WTC11 (cell line): ENCODE results near the gene PPFIBP1. TPM values are rescaled to one million over a fixed set of nuclear protein-coding genes. Genes with fewer than 3 reads are reported as not detected.

ENCODE experiments used
- ATAC-seq: fragments of 200-7000 bp; cut with Tn5 transposase; 2 replicates; pipeline ENCODE4 v1.10.0; 2021; ENCODE audit warnings: mild to moderate bottlenecking, moderate library complexity
- CTCF ChIA-PET: fragments of 300-600 bp; sonication (Branson Sonifier 250); formaldehyde crosslinking; loops from one replicate; lab custom pipeline; 2021; ENCODE audit warnings: antibody characterized with exemption; lab: Charles Lee
- POLR2A ChIA-PET: fragments of 350-600 bp; sonication (Branson Sonifier 250); formaldehyde crosslinking; loops from one replicate; lab custom pipeline; 2021; ENCODE audit warnings: antibody characterized with exemption; lab: Charles Lee
- DNase-seq: peaks from one replicate; pipeline ENCODE4 v3.0.0; 2021; ENCODE audit warnings: low spot score
- H3K27ac Mint-ChIP-seq: 2 replicates; pipeline ENCODE4 v1.8.0; 2021; ENCODE audit warnings: mixed read lengths
- H3K27me3 Mint-ChIP-seq: 2 replicates; pipeline ENCODE4 v1.8.0; 2021; ENCODE audit warnings: low read depth, mild to moderate bottlenecking, moderate library complexity, mixed read lengths
- H3K36me3 Mint-ChIP-seq: 2 replicates; pipeline ENCODE4 v1.8.0; 2021; ENCODE audit warnings: mixed read lengths
- H3K4me1 Mint-ChIP-seq: 2 replicates; pipeline ENCODE4 v1.8.0; 2022; ENCODE audit warnings: mixed read lengths
- H3K4me3 Mint-ChIP-seq: 2 replicates; pipeline ENCODE4 v1.8.0; 2021; ENCODE audit warnings: mild to moderate bottlenecking, moderate library complexity, mixed read lengths
- H3K9me3 Mint-ChIP-seq: 2 replicates; pipeline ENCODE4 v1.8.0; 2021; ENCODE audit warnings: mixed read lengths
- AR ChIP-seq: fragments of 250-450 bp; sonication (Bioruptor Pico); IDR thresholded peaks from 2 replicates; pipeline ENCODE4 v1.9.0; 2021; ENCODE audit warnings: mild to moderate bottlenecking
- ATF1 ChIP-seq: sonication (generic); formaldehyde crosslinking; IDR thresholded peaks from 2 replicates; pipeline ENCODE4 v1.8.1; 2023; ENCODE audit warnings: mild to moderate bottlenecking, moderate library complexity, missing genetic modification reagents
- ATF2 ChIP-seq: sonication (generic); formaldehyde crosslinking; IDR thresholded peaks from 2 replicates; pipeline ENCODE4 v1.8.1; 2022; ENCODE audit warnings: low read depth, missing genetic modification reagents, borderline replicate concordance
- E2F5 ChIP-seq: sonication (generic); formaldehyde crosslinking; IDR thresholded peaks from 2 replicates; pipeline ENCODE4 v1.8.1; 2022; ENCODE audit warnings: mild to moderate bottlenecking, moderate library complexity, missing genetic modification reagents
- ERG ChIP-seq: fragments of 250-450 bp; sonication (Bioruptor Pico); IDR thresholded peaks from 2 replicates; pipeline ENCODE4 v1.8.0; 2021; ENCODE audit warnings: mild to moderate bottlenecking
- FOXJ3 ChIP-seq: sonication (generic); formaldehyde crosslinking; IDR thresholded peaks from 2 replicates; pipeline ENCODE4 v1.9.0; 2021; ENCODE audit warnings: missing genetic modification reagents, mild to moderate bottlenecking, borderline replicate concordance
- GABPB1 ChIP-seq: sonication (generic); formaldehyde crosslinking; IDR thresholded peaks from 2 replicates; pipeline ENCODE4 v1.8.1; 2023; ENCODE audit warnings: mild to moderate bottlenecking, missing genetic modification reagents
- HMGXB4 ChIP-seq: sonication (generic); formaldehyde crosslinking; IDR thresholded peaks from 2 replicates; pipeline ENCODE4 v1.8.1; 2023; ENCODE audit warnings: mild to moderate bottlenecking, moderate library complexity, missing genetic modification reagents
- IRF2 ChIP-seq: sonication (generic); formaldehyde crosslinking; IDR thresholded peaks from 2 replicates; pipeline ENCODE4 v1.8.0; 2022; ENCODE audit warnings: low read depth, missing genetic modification reagents, borderline replicate concordance
- NFATC4 ChIP-seq: fragments of 250-450 bp; sonication (Bioruptor Pico); IDR thresholded peaks from 2 replicates; pipeline ENCODE4 v1.9.0; 2021; ENCODE audit warnings: mild to moderate bottlenecking
- NFE2L1 ChIP-seq: sonication (generic); formaldehyde crosslinking; IDR thresholded peaks from 2 replicates; pipeline ENCODE4 v1.8.1; 2023; ENCODE audit warnings: missing genetic modification reagents
- NR2C2 ChIP-seq: sonication (generic); formaldehyde crosslinking; IDR thresholded peaks from 2 replicates; pipeline ENCODE4 v1.8.0; 2022; ENCODE audit warnings: mild to moderate bottlenecking, missing genetic modification reagents
- SMAD4 ChIP-seq: sonication (generic); formaldehyde crosslinking; IDR thresholded peaks from 2 replicates; pipeline ENCODE4 v1.8.0; 2022; ENCODE audit warnings: mild to moderate bottlenecking, missing genetic modification reagents
- TCF7 ChIP-seq: sonication (generic); formaldehyde crosslinking; IDR thresholded peaks from 2 replicates; pipeline ENCODE4 v1.8.0; 2022; ENCODE audit warnings: mild to moderate bottlenecking, low read depth, missing genetic modification reagents, moderate library complexity
- ZNF121 ChIP-seq: sonication (generic); formaldehyde crosslinking; IDR thresholded peaks from 2 replicates; pipeline ENCODE4 v1.8.0; 2023; ENCODE audit warnings: missing genetic modification reagents
- ZNF219 ChIP-seq: sonication (generic); formaldehyde crosslinking; IDR thresholded peaks from 2 replicates; pipeline ENCODE4 v1.8.0; 2023; ENCODE audit warnings: missing genetic modification reagents, mild to moderate bottlenecking, borderline replicate concordance
- ZNF416 ChIP-seq: fragments of 250-450 bp; sonication (Bioruptor Pico); IDR thresholded peaks from 2 replicates; pipeline ENCODE4 v1.9.0; 2021; ENCODE audit warnings: mild to moderate bottlenecking, inconsistent platforms
- total RNA-seq: library from RNA; stranded (reverse); gene quantifications from 3 replicates; pipeline ENCODE4 v1.2.3, GENCODE V29; 2021
- TF ChIP-seq, protein P1 (sequence below): sonication (generic); formaldehyde crosslinking; IDR thresholded peaks from 2 replicates; pipeline ENCODE4 v1.8.1; 2022; ENCODE audit warnings: low read depth, mild to moderate bottlenecking, moderate library complexity, missing genetic modification reagents, borderline replicate concordance
- TF ChIP-seq, protein P2 (sequence below): sonication (generic); formaldehyde crosslinking; IDR thresholded peaks from 2 replicates; pipeline ENCODE4 v1.8.1; 2023; ENCODE audit warnings: mild to moderate bottlenecking, missing genetic modification reagents, moderate library complexity
- TF ChIP-seq, protein P3 (sequence below): sonication (generic); formaldehyde crosslinking; IDR thresholded peaks from 2 replicates; pipeline ENCODE4 v1.8.0; 2022; ENCODE audit warnings: mild to moderate bottlenecking, missing genetic modification reagents
- TF ChIP-seq, protein P4 (sequence below): fragments of 250-450 bp; sonication (Bioruptor Pico); conservative IDR thresholded peaks from 2 replicates; pipeline ENCODE4 v1.9.0; 2021; ENCODE audit warnings: mild to moderate bottlenecking

Gene PPFIBP1
- total RNA-seq, 1 experiment from 2014 or later = 27.7 TPM

GRCh38 chr12:27491226-27491625 lies 32.8 kb upstream of the PPFIBP1 start (continued):
- TF ChIP-seq AR (CRISPR knock-in tag) = no peak
- no peak for TF ChIP-seq SMAD4 (CRISPR knock-in tag)
- no peak for TF ChIP-seq NFE2L1 (CRISPR knock-in tag)
- TF ChIP-seq E2F5 = no peak
- no peak for TF ChIP-seq ATF2
- no peak for TF ChIP-seq NR2C2
- TF ChIP-seq, protein P1, sequence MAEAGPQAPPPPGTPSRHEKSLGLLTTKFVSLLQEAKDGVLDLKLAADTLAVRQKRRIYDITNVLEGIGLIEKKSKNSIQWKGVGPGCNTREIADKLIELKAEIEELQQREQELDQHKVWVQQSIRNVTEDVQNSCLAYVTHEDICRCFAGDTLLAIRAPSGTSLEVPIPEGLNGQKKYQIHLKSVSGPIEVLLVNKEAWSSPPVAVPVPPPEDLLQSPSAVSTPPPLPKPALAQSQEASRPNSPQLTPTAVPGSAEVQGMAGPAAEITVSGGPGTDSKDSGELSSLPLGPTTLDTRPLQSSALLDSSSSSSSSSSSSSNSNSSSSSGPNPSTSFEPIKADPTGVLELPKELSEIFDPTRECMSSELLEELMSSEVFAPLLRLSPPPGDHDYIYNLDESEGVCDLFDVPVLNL (CRISPR knock-in tag) = no peak
- no peak for TF ChIP-seq NFATC4
- no peak for TF ChIP-seq ZNF121
- TF ChIP-seq ATF1 (CRISPR knock-in tag) = no peak

DNA sequence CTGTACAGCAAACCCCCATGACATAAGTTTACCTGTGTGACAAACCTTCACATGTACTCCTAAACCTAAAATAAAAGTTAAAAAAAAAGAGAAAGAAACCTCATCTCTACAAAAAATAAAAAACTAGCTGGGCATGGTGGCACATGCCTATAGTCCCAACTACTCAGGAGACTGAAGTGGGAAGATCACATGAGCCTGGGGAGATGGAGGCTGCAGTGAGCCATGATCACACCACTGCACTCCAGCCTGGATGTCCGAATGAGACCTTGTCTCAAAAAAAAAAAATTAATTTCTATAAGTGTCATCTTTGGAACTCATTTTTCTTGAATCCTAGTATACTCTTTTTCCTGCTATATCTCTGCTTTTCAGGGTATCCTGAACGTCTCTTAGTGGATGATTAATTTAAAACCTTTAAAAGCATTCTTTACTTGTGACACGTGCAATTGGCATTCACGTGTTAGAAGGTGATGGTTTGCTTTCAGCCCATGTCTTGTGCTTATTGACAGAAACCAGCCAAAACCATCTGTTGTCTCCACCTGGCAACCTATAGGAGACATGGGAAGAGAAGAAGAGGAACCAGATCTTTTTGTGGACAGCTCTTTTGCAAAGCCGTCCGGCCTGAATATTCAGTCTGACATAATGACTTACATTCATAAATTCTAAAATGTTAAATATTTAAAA lies 30.6 kb upstream of the PPFIBP1 start:
- ChIA-PET CTCF (no interaction called here), POLR2A (no interaction called here)
- H3K4me3 Mint-ChIP-seq = no peak overlapping the region
- H3K9me3 Mint-ChIP-seq = peaks cover 7% of the 10 kb centered on the region; the same call in 1 of the 2 replicates
- H3K27ac Mint-ChIP-seq = no peak overlapping the region
- TF ChIP-seq TCF7 (CRISPR knock-in tag) (no peak), FOXJ3 (CRISPR knock-in tag) (no peak), GABPB1 (CRISPR knock-in tag) (no peak), ZNF219 (CRISPR knock-in tag) (no peak), ERG (CRISPR knock-in tag) (no peak), ZNF416 (CRISPR knock-in tag) (no peak), HMGXB4 (CRISPR knock-in tag) (no peak), IRF2 (CRISPR knock-in tag) (no peak)
- TF ChIP-seq, protein P2, sequence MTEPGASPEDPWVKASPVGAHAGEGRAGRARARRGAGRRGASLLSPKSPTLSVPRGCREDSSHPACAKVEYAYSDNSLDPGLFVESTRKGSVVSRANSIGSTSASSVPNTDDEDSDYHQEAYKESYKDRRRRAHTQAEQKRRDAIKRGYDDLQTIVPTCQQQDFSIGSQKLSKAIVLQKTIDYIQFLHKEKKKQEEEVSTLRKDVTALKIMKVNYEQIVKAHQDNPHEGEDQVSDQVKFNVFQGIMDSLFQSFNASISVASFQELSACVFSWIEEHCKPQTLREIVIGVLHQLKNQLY = no peak
- TF ChIP-seq, protein P3, sequence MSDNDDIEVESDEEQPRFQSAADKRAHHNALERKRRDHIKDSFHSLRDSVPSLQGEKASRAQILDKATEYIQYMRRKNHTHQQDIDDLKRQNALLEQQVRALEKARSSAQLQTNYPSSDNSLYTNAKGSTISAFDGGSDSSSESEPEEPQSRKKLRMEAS = no peak
- TF ChIP-seq, protein P4, sequence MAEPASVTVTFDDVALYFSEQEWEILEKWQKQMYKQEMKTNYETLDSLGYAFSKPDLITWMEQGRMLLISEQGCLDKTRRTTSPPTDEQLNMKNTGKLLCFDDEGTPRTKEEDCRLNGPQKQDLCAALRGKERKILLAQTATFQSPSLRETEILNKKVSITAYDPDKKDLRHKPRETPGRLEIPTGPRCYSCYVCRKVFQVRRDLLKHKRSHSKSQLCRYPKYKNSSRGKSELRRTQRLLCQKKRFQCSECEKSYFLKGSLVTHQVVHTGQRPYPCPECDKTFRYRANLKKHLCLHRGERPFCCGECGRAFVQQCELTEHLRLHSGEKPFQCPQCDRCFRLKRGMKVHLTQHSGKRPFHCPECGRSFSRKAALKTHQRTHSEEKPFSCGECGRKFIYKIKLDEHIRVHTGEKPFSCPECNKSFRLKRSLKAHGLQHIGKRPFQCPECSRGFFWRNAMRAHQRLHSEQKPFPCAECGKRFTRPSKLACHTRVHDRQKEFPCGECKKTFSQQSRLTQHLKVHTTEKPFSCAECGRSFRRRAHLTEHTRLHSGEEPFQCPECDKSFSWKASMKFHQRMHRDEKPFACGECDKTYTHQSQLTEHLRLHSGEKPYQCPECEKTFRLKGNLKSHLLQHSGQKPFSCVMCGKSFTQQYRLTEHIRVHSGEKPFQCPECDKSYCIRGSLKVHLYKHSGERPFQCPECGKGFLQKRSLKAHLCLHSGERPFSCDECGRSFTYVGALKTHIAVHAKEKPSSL (CRISPR knock-in tag) = no peak
- ATAC-seq = no peak
- DNase-seq = no peak
- no peaks in the 10 kb centered on the region for H3K36me3 Mint-ChIP-seq
- peaks cover 5% of the 10 kb centered on the region; the same call in 1 of the 2 replicates for H3K27me3 Mint-ChIP-seq
- no peaks in the 10 kb centered on the region for H3K4me1 Mint-ChIP-seq
